GM10266 (cell line): Measurements from ENCODE around the gene SLC2A3.

Experiments used
- DNase-seq: peaks from one replicate; pipeline ENCODE4 v3.0.0; 2012; ENCODE audit errors: extremely low spot score
- CTCF ChIP-seq: IDR thresholded peaks from 2 replicates; pipeline ENCODE4 v1.5.1; 2012; ENCODE audit warnings: mild to moderate bottlenecking, low read depth; ENCODE audit not compliant: control insufficient read depth, insufficient read depth; ENCODE audit errors: missing control alignments

Gene SLC2A3

GRCh38 chr12:7872566-7873319, 63.2 kb downstream of the SLC2A3 start, which contains the start of gene SLC2A14:
Gene SLC2A14 (minus strand): TSS chr12:7872915. CDS start chr12:7869880, 3,035 bp downstream.
- TF ChIP-seq CTCF, result no peak
- DNase-seq, result no peak

GRCh38 chr12:7870335-7870734, 65.7 kb downstream of the SLC2A3 start:
- TF ChIP-seq CTCF, result no peak
- no peak for DNase-seq
